Peyer's patch (tissue), 4 donors: ENCODE measurements around the gene SNX8.

Source experiments
- CTCF ChIP-seq, 6 experiments: fragments of 450-650 bp in 4 of 6; fragments of 200-600 bp in 2 of 6; sonication (generic) in 1 of 6; IDR thresholded peaks; one replicate each; pipeline ENCODE4 v1.5.1; 2017 to 2019; ENCODE audit warnings: antibody characterized with exemption in 6 of 6, mild to moderate bottlenecking in 3 of 6, moderate library complexity in 1 of 6
- POLR2A ChIP-seq, 2 donors: fragments of 450-650 bp; IDR thresholded peaks; one replicate each; pipeline ENCODE4 v1.5.1; 2017; ENCODE audit warnings: antibody characterized with exemption in 2 of 2, mild to moderate bottlenecking in 2 of 2, moderate library complexity in 2 of 2

GRCh38 chr7:2208712-2209111 is 105.5 kb downstream of the SNX8 start:
- TF ChIP-seq CTCF (IDR thresholded peaks at IDR 0.05): no peak
- TF ChIP-seq POLR2A (IDR thresholded peaks at IDR 0.05): no peak
